GM21447 (cell line): ENCODE data around the gene CEP89.
"Not testable (repeated sequence)": the region's sequence is repeated elsewhere in the genome, so short reads cannot be mapped to it uniquely, and the experiment has no call there.

Experiments used
- ATAC-seq: cut with Tn5 transposase; IDR thresholded peaks from one replicate; pipeline ENCODE4 v1.9.1; 2021; ENCODE audit not compliant: unreplicated experiment

The CEP89 gene

GRCh38 chr19:32896516-32897214 is 75.1 kb downstream of the CEP89 start:
- ATAC-seq: no peak

- ATAC-seq: no peak
These were observed 76.4 kb downstream of the CEP89 start for GRCh38 chr19:32895384-32895783.

- no peak for ATAC-seq
These were observed 80.1 kb downstream of the CEP89 start for GRCh38 chr19:32891609-32892008.

- ATAC-seq: no peak
These were observed 80.9 kb downstream of the CEP89 start for GRCh38 chr19:32890841-32891240.

- ATAC-seq: no peak
These were observed 81.4 kb downstream of the CEP89 start for GRCh38 chr19:32890326-32890725.

GRCh38 chr19:32889137-32889934 is 82.4 kb downstream of the CEP89 start:
- no peak for ATAC-seq

- ATAC-seq: no peak
These were observed 84.1 kb downstream of the CEP89 start for GRCh38 chr19:32887572-32888215.

GRCh38 chr19:32886241-32886640 is 85.5 kb downstream of the CEP89 start:
- no peak for ATAC-seq

- ATAC-seq: not testable (repeated sequence)
These were observed 86.5 kb downstream of the CEP89 start for GRCh38 chr19:32885255-32885654.

- no peak for ATAC-seq
These were observed 90.0 kb downstream of the CEP89 start for GRCh38 chr19:32881766-32882165.

GRCh38 chr19:32880622-32881021 is 91.1 kb downstream of the CEP89 start:
- no peak for ATAC-seq

- ATAC-seq: no peak
These were observed 92.0 kb downstream of the CEP89 start for GRCh38 chr19:32879741-32880140.

- ATAC-seq: no peak
These were observed 92.8 kb downstream of the CEP89 start for GRCh38 chr19:32878988-32879387.

GRCh38 chr19:32877977-32878745 is 93.6 kb downstream of the CEP89 start:
- no peak for ATAC-seq

- ATAC-seq: no peak
These were observed 94.3 kb downstream of the CEP89 start for GRCh38 chr19:32877323-32877912.

- ATAC-seq: no peak
These were observed 94.9 kb downstream of the CEP89 start for GRCh38 chr19:32876919-32877285.

- ATAC-seq: no peak
These were observed 95.4 kb downstream of the CEP89 start for GRCh38 chr19:32876236-32876918.

- no peak for ATAC-seq
These were observed 96.3 kb downstream of the CEP89 start for GRCh38 chr19:32875428-32875827.

- no peak for ATAC-seq
These were observed 97.2 kb downstream of the CEP89 start for GRCh38 chr19:32874605-32875004.

- no peak for ATAC-seq
These were observed 98.4 kb downstream of the CEP89 start for GRCh38 chr19:32873247-32873959.
